D341Med (cell line): ENCODE results near the gene CARD9.

Experiments
- DNase-seq: peaks from one replicate; pipeline ENCODE4 v3.0.0; 2012; ENCODE audit warnings: low spot score

CARD9 gene

DNA sequence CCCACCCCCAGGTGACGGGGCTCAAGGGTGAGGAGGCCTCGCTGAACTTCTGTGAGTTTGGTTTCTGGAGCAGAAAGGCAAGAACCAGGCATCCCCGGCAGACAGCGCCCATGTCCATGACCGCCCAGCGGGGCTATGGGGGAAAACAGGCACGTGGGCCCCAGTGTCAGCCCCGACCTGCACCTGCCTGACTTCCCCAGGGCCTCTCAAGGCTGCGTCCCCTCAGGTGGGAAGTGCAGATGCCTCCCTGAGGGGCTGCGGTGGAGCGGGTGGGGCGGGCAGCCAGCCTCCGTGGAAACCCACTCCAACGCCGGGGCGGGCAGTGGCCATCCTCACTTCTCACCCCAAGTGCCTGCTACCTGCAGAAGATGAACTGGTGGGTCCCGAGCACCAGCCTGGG lies 6.9 kb upstream of the CARD9 start:
- DNase-seq, result no peak

DNA sequence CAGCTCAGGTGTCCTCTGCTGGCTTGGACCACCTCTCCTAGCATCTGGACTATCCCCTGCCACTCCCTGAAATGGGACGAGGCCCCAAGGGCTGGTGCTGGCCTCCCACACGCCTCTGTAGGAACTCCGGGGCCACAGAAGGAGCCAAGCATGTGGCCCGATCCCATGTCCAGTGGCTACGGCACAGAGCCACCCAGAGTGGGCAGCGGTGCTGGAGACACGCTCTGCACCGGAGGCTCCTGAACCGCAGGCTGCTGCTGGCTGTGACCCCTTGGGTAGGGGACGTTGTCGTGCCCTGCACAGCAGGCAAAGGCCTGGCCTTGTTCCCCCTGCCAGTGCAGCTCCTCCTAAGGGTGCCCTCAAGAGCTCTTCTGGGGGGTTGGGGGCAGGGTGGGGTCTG lies 6.4 kb upstream of the CARD9 start:
- no peak for DNase-seq

DNA sequence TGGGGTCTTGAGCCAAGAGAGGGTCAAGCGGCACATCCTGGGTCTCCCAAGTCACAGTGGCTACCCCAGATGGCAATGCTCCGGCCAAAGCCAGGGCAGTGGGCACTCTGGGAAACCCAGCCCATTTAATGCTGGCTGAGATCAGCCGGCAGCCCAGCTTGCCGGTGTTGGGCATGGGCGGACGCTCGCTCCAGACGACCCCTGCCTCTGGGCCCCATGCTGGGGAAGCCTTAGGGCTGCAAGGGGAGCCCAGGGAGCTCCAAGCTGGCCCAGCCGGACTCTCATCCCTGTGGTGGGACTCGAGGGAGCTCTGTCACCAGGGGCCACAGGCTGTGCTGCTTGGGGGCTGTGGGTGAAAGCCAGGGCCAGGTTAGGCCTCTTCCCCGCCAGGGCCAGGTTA lies 5.9 kb upstream of the CARD9 start:
- DNase-seq, result no peak

DNA sequence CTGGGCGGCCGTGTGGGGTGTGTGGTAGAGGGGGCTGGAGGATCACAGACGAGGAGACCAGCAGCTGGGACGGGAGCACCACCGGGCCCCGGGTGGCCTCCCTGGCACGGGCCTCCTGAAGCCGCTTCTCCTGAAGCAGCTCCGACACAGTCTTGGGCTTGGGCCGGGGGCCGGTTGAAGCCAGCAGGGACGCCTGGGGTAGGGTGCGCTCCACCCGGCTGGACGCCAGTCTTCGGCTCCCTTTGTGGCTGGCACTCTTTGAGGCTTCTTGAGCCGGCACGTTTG lies 5.5 kb upstream of the CARD9 start:
- no peak for DNase-seq

DNA sequence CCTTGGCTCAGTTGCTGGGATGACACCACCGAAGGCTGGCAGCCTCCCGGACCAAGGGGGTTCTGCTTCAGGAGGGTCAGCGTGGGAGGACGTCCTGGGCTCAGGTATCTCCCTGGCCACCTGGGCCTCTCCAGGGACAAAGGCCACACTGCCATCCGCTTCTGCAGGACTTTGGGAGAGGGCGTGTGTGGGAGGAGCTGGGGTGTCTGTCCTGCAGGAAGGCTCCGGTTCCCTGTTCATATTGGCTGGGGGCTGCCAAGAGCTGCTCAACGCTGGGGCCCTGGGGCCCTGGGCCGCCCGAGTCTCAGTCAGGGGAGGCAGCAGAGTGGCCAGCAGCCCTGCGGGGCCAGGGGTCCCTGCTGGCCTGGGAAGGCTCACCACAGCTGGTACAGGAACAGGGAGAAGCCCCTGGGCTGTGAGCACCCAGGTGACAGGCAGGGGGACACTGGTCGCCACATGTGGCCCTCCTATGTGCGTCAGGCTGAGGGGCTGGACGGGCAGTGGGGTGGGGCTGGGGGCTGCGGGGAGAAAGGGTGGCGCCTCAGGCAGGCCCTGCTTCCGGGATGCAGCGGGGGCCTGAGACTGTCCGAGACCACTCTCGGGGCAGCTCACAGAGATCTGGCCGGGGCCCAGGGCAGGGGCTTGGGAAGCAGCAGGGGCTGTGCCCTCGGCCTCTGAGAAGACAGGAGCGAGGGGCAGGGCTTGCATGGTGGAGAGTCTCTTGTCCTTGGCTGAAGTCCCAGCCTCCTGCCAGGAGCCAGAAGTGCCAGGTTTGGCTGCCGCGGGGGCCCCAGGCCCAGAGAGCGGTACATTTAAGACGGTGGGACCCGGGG lies 4.9 kb upstream of the CARD9 start:
- no peak for DNase-seq

DNA sequence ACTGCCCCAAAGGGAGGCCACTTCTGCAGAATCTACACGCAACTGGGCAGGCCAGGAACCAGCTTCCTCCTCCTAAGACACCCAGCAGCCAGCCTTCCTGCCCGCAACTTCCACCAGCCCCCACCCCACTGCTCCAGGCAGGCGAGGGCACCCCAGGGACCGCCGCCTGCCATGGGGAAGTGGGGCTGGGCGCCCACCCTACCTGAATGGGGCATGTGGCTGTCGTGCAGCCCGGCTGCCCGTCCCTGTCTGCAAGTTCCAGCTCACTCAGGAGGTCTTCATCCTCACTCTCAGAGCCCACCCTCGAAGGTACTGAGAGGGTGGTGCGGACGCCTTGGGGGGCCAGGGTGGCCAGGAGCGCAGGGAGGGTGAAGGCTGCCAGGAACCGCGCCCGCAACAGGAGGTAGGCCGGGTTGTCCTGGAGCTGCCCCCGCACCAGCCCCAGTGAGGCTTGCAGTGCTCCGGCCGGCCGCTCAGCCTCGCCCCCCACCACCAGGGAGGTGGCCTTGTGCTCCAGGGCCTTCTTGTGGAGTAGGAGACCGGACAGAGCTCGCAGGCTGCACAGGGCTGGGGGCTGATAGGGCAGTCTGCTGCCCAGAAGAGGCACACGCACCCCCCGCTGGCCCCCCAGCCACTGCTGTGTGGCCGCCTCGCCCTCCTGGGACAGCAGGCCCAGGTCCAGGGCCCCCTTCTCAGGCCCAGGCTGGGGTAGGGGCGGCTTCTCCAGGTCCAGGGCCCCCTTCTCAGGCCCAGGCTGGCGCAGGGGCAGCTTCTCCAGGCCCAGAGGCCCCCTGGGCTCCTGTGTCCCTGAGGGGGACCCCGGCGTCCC lies 4.1 kb upstream of the CARD9 start:
- no peak for DNase-seq

DNA sequence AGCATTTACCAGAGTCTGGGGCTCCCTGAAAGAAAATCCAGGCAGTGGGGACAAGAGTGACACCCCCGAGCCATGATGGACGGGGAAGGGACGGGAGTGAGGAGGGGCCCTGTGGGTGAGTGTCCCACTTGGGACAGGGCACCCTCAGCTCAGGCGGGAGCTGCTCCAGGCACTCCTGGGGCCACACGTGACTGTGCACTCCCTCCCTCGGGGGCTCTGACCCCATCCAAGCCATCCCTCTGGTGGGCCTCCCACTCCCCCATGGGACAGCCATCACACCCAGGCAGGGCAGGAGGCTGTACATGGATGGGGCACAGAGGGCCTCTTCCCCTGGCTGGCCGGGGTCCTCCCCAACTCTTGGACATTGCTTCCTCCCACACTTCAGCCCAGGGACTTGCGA lies 3.0 kb upstream of the CARD9 start:
- no peak for DNase-seq

DNA sequence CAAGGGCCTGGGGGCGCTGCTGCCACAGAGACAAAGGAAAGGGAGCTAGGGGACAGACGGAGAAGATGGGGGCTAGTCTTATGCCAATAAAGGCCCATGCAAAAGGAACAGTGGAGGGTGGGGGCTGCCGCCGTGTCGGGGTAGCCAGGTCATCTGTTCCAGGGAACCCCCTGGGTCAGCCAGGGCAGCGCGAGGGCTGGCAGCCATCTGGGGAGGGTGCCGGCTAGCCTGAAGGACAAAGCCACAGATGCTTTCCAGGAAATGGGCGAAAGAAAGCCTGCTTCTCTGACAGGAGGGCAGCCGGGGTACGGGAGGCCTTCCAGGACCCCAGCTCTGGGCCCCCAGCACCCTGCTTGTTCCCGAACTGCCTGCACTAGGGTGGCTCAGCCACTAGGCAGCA lies 1.6 kb upstream of the CARD9 start:
- no peak for DNase-seq

DNA sequence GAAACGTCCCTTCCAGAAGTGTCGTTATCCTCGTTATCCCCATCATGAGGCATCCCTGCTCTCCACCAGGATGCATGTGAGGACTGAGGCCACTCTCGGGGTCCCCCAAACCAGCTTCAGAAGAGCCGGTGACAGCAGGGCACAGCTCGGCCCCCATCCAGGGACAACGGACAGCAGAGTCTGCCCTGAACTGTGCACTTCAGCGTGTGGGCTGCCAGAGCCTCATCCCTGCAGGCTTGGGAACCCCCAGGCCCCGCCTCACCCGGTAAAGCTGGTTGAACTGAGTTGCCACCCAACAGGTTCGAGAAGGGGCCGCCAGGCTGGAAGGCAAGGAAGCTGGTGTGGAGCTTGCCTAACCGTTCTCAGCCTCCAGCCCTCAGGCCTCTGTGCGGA lies 710 bp upstream of the CARD9 start:
- DNase-seq, result no peak

DNA sequence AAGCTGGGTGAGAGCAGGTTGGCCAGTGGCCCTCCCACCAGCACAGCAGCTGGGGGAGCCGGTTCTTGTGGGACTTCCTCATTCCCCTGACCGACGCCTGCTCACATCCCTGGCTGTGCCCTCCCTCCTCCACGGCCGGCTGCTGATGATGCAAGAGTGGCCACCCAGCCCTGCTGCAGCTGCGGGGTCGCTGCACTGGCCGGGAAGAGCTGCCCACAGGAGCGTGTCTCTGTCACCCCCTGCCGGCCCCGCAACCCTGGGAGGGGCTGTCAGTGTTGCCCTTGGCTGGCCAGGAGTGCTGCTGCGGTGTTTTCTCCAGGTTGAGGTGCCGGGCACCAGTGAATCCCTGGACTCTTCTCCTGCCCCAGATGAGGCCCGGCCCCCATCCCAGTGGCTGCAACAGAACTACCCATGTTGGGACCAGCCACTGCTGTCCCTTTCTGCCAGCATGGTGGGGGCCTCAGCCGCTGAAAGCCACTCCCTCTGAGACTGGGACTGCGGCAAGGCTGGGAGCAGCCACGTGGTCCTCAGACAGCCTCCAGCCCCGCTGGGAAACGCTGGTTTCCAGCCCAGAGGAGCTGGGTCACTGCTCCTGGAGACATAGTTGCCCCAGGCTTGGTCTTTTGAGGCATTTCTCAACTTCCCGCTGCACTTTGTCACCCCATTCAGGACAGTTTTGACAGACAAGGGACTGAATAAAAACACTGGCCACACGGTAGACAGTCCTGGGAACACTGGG lies 739 bp downstream of the CARD9 start:
- DNase-seq, result no peak

DNA sequence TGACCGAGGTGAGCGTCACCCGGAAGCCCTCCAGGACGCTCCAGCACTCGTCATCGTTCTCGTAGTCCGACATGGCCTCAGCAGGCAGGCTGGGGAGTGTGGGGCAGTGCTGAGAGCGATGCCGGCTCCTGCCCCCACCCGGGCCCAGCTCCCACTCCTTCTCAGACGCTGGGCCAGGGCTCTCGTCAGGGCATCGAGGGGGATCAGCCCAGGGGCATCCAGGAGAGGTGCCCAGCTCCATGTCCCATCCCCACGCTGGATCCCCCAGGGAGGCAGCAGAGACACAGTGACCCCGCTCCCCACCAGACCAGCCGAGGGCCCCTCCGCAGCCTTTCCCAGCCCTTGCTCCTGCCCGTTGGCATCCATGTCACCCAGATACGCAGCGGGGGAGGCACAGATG lies 1.5 kb downstream of the CARD9 start:
- no peak for DNase-seq

DNA sequence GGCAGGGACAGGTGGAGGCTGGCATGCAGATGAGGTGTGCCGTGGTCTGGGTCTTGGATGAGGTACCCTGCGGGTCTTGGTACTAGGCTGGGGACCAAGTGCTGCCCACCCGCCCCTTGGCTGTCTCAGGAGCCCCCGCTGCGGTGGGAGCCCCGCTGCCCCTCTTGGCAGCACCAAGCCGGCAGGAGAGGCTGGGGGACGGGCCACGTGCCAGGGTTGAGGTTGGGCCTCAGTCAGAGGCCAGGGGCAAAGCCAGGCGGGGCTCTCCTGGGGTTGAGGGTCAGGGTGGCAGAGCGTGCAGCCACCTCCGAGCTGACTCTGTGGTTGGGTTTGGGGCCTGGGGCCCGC lies 2.0 kb downstream of the CARD9 start:
- DNase-seq, result no peak

DNA sequence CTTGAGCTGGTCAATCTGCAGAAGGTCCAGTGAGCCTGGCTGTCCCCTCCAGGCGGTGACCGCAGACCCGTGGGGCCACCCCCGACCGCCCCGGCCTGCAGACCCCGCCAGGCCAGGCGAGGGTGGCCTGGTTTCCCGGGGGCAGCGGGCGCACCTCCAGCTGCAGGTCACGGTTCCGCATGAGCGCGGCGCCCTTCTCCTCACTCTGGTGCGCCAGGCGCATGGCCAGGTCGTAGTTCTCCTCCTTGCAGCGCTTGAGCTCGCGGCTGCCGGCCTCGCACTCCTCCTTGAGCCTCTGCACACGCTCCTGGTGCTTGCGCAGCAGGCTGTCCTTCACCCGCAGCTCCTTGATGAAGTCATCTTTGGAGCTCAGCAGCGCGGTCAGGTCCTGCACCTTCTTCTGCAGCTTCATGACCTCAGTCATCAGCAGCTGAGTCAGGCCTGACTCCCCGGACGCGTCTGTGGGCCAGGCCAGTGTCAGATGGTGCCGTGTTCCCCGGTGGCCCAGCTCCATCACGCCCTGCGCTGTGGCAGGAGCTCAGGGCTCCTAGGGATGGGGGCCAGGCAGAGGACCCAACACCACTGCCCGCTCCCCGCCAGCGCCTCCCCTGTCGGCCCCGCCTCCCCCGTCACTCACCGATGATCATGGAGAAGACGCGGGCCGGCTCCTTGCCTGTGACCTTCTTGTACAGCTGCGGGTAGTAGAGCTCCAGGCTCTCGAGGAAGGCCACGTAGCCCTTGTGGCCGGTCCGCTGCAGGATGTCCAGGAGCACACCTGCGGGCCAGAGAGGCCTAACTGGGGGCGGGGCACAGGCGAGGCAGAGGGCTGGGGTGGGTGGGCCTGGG lies 2.6 kb downstream of the CARD9 start:
- no peak for DNase-seq

DNA sequence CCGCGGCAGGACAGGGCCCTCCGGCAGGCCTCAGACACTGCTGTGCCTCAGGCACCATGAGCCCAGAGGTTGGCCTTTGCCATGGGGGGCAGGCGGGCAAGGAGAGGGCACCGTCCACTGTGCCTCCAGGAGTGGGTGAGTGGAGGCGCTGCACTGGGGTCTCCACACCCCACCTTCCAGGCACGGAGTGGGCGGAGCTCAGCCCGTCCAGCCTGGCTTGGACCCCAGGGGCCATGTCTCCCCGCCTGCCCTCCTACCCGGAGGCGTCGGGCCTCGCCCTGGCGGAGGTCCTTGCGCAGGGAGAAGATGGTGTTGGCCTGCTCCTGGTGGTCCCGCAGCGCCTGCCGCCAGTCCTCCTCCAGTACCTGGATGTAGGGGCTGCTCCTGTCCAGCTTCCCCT lies 3.4 kb downstream of the CARD9 start:
- no peak for DNase-seq

DNA sequence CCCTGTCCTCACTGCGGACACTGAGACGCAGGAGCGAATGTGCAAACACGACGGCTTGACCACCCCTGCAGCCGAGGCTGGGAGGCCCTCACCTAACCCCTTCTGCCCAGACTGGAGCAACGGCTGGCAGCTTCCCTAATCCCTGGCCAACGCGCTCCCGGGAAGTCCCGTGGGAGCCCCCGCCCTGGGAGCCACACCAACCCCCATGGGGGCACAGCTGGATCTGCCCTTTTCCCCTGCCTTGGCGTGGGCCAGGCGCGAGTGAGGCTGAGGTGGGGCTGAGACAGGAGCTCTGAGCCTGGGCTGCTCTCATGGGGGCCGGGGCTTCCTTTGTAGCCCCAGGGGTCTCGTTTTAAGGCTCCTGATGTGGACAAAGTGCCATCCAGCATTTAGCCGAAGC lies 5.3 kb downstream of the CARD9 start:
- no peak for DNase-seq

DNA sequence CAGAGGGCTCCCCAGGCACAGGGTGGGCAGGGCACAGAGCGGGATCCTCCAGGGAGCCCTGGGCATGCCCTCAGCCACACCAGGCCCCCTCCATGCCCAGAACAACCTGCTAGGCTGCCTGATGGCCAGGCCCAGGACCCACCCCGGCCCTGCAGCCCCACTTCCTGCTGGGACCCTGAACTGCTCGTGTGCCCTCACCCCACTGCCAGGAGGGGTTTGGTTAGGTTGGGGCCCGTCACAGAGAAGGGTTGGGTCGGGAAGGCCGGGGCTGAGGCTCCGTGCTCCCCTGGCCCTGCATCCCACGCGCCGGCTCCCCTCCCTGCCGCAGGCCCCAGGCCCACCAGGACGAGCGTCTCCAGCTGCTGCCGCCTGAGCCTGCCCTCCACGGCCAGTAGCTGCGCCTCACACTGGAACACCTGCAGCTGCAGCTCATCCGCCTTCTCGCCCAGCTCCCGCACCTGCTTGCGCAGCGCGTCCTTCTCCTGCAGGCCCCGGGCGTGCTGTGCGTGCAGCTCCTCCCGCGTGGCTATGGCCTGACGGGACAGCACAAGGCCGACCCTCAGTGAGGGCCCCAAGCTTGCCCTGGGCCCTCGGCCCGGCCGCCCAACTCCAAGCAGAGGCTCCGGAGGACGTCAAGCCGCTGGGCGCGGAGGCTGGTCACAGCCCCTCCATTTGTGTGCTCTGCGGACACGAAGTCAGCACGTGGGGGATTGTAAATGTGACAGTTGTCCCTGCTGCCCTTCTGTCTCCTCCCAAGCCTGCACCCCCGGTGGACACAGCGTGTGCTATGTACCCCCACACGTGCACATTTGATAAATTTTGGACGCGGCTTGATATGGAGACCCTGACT lies 5.9 kb downstream of the CARD9 start:
- no peak for DNase-seq

DNA sequence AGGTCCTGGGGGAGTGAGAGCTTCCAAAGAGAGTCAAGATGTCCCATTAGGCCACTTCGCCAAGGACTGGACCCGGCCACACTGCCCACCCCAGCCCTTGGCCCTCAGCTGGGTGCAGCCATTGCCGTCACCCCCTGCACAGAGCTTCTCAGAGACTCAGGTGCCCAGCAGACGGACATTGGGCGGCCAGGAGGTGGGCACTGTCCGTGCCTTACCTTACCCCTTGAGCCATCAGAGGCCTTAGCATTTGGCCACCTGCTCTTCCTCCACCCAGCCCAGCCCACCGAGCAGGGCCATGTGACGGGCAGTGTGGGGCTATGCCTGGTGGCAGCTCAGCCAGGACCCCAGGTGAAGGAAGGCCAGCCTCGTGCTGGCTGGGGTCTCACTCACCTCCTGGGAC lies 6.6 kb downstream of the CARD9 start:
- no peak for DNase-seq

DNA sequence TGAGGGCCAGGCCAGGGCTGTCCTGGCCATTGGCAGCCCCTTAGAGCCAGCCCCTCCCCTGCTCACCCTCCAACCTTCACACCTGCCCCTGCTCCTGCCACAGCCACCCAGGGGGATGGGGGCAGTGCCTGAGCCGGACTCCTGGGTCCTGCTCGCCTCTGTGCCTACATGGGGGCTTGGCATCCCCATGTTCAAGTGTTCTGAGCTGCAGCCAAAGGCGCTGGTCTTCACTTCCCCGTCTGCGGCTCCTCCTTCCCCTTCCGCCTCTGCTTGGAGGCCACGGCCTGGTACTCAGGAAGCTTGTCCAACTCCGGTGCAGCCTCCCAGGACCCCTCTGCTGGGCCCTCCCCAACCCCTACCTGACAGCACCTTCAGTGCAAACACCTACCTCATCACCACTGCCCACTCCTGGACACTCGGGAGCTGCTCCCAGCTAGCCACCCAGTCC lies 7.7 kb downstream of the CARD9 start:
- DNase-seq, result no peak

DNA sequence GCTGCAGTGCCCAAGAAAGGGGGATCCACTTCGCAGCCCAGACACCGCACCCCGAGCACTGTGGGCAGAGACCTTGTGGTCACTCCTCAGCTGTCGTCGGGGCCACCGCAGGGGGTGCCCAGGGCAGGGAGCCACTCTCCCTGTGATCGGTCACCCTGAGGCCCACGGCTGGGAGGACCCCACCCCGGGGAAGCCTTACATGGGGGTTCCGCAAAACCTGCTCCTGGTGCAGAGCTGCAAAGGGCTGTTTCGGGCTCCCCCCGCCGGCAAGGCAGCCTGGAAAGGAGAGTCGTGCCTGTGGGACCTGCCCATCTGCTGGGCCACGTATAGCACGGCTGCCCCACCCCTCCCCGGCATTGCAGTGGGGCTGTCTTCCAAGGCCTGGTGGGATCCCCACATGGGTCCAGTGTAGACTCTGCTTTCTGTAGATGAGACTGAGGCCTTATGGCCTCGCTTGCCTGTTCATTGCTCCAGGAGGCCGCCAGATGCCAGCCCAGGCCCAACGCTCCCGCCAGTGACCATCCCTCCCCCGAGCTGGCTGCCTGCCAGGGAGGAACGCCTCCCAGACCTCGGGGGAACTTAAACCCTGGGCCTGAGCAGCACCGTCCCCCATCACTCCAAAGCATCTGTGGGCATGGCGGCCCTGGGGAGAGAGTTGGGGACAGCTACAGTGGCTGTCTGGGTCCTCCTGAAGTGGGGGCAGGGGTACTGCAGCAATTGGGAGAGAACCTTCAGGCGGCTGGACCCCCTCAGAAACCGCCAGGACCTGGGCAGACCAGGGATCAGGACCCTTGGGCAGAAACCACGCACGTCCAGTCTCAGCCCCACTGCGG lies 8.3 kb downstream of the CARD9 start:
- DNase-seq, result no peak
